ENCODE data around the gene TGM5.

DNA sequence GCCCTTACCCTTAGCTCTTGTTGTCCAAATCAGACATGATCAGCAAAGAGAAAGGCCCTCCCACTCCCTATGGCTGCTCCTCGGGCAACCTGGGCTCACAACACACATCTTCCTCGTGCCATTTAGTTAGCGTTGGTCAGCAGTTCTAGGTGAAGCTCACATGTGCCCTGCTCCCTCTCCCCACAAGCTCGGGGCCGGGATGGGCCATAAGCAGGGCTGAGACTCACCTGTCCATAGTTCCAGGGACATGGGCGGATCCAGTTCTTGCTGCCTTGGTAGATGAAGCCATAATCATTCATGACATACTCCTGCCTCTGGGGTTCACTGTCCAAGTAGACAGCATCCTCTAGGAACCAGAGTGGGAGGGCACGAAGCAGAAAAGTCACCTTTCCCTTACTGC, 10.4 kb downstream of the TGM5 start:
- TF ChIP-seq, protein P1, sequence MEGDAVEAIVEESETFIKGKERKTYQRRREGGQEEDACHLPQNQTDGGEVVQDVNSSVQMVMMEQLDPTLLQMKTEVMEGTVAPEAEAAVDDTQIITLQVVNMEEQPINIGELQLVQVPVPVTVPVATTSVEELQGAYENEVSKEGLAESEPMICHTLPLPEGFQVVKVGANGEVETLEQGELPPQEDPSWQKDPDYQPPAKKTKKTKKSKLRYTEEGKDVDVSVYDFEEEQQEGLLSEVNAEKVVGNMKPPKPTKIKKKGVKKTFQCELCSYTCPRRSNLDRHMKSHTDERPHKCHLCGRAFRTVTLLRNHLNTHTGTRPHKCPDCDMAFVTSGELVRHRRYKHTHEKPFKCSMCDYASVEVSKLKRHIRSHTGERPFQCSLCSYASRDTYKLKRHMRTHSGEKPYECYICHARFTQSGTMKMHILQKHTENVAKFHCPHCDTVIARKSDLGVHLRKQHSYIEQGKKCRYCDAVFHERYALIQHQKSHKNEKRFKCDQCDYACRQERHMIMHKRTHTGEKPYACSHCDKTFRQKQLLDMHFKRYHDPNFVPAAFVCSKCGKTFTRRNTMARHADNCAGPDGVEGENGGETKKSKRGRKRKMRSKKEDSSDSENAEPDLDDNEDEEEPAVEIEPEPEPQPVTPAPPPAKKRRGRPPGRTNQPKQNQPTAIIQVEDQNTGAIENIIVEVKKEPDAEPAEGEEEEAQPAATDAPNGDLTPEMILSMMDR (IDR thresholded peaks at IDR 0.05) = no peak
- no peak for TF ChIP-seq POLR2AphosphoS5 (IDR thresholded peaks at IDR 0.05)

Measured in upper lobe of left lung (tissue), 4 donors.